Gastrocnemius medialis (tissue), 4 donors: Measurements from ENCODE around the gene ARSB. TPM values are rescaled to one million over a fixed set of nuclear protein-coding genes. Genes with fewer than 3 reads are reported as not detected.

Experiments
- ATAC-seq, 2 donors: fragments of 150-250 bp; one replicate each; pipeline ENCODE4 v1.9.1; 2016
- DNase-seq, 2 donors: peaks; one replicate each; pipeline ENCODE4 v3.0.0-alpha.2; 2019
- H3K27ac ChIP-seq, 4 donors: fragments of 200-600 bp; sonication (generic); 1 replicate in 1 of 4; 2 replicates in 3 of 4; pipeline ENCODE4 v1.5.1; 2016 to 2018; ENCODE audit warnings: mild to moderate bottlenecking in 2 of 4, moderate library complexity in 1 of 4
- H3K27me3 ChIP-seq, 3 donors: fragments of 200-600 bp; sonication (generic) in 2 of 3; 1 replicate in 1 of 3; 2 replicates in 2 of 3; pipeline versions ENCODE4 v1.5.1 to v1.6.0; 2016 to 2019; ENCODE audit warnings: mild to moderate bottlenecking in 1 of 3, moderate library complexity in 1 of 3
- H3K36me3 ChIP-seq, 2 donors: fragments of 200-600 bp; sonication (generic) in 1 of 2; one replicate each; pipeline ENCODE4 v1.5.1; 2017 to 2018
- H3K4me1 ChIP-seq, 2 donors: fragments of 200-600 bp; sonication (generic) in 1 of 2; one replicate each; pipeline ENCODE4 v1.5.1; 2016 to 2017; ENCODE audit warnings: mild to moderate bottlenecking in 2 of 2
- H3K4me3 ChIP-seq, 4 donors: fragments of 200-600 bp; sonication (generic) in 3 of 4; 1 replicate in 1 of 4; 2 replicates in 3 of 4; pipeline ENCODE4 v1.5.1; 2016 to 2019; ENCODE audit warnings: mild to moderate bottlenecking in 2 of 4
- H3K9me3 ChIP-seq, 3 donors: fragments of 200-600 bp; sonication (generic) in 2 of 3; 1 replicate in 1 of 3; 2 replicates in 2 of 3; pipeline ENCODE4 v1.5.1; 2016 to 2019
- CTCF ChIP-seq, 5 experiments: fragments of 450-650 bp in 3 of 5; fragments of 200-600 bp in 2 of 5; sonication (generic) in 2 of 5; IDR thresholded peaks in 4 of 5; conservative IDR thresholded peaks in 1 of 5; 1 replicate in 4 of 5; 2 replicates in 1 of 5; pipeline ENCODE4 v1.5.1; 2016 to 2019; ENCODE audit warnings: antibody characterized with exemption in 5 of 5, mild to moderate bottlenecking in 3 of 5, moderate library complexity in 3 of 5
- POLR2A ChIP-seq, 2 donors: fragments of 450-650 bp; IDR thresholded peaks; one replicate each; pipeline ENCODE4 v1.6.1; 2017; ENCODE audit warnings: antibody characterized with exemption in 2 of 2, mild to moderate bottlenecking in 2 of 2, moderate library complexity in 2 of 2
- in situ Hi-C, 4 donors: fragments of 200-750 bp; cut with MboI; loops; one replicate each; pipeline versions ENCODE4 v1.15.0 to v1.8.0; 2017; ENCODE audit warnings: low sequenced_read_pairs in 4 of 4
- intact Hi-C: fragments of 100-400 bp; cut with DNase I; formaldehyde crosslinking; loops from one replicate; pipeline ENCODE4 v1.15.1; 2023; ENCODE audit warnings: low total_unique reads
- total RNA-seq, 4 donors: library from RNA; depleted of rRNA; stranded (reverse); fragments of >200 nt; gene quantifications; one replicate each; pipeline versions ENCODE4 v1.1.0 to v1.2.3, GENCODE V29; 2016

ARSB gene
- 1 to 10 TPM; 3.2 to 8.3 (median 5.1) TPM for total RNA-seq

- Histone ChIP-seq H3K4me3 (peak within 1 kb of the TSS; percentile 68 to 91 (median 78)), H3K9me3 (no peaks in the 10 kb centered on the region), H3K36me3 (no peaks in the 10 kb centered on the region), H3K27me3 (no peaks in the 10 kb centered on the region), H3K4me1 (peaks cover 11 to 16% of the 10 kb centered on the region in 2 donors), H3K27ac (peak within 1 kb of the TSS; percentile 82 to 92 (median 88))
- intact Hi-C loops: loop anchor here (10.0 kb wide), 1 partner anchor 620 kb away; the partner anchor contains the start of gene SCAMP1
- ATAC-seq (peak; percentile 55 to 61), DNase-seq (peak; percentile 9 to 18)
- TF ChIP-seq CTCF (IDR thresholded peaks at IDR 0.05 in 4 of 5, conservative IDR thresholded peaks at IDR 0.05 in 1 of 5): no peak
- TF ChIP-seq POLR2A (IDR thresholded peaks at IDR 0.05): no peak
- in situ Hi-C loops: no loop called here
These were observed at the start of gene ARSB for GRCh38 chr5:78985116-78985724. Gene ARSB (minus strand): TSS chr5:78985310. CDS start chr5:78985248, 62 bp downstream.

DNA sequence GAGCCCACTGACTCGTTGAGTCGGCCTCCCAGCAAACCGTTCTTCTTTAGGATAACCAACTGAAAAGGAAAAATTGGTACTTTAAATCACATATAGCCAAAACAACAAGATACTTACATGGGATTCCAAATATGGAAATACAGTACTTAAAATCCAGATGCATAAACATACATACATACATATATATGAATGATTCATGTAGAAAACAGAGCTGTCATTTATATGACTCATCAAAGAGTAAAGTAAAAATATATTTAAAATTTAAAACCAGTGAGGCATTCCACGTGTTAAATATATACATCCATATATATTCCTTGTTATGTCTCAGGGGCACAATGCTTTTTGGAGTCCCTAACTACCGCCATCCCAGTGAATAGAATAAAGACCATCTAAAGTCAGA, 47.7 kb upstream of the ARSB start:
- Histone ChIP-seq H3K27ac (no peak overlapping the region), H3K9me3 (no peaks in the 10 kb centered on the region), H3K4me3 (no peak overlapping the region), H3K4me1 (no peaks in the 10 kb centered on the region), H3K27me3 (no peaks in the 10 kb centered on the region), H3K36me3 (no peaks in the 10 kb centered on the region)
- intact Hi-C loops (no loop called here), in situ Hi-C loops (loop anchor here in 1 of 4 donors (10.0 kb wide), 1 partner anchor 72 kb away; no protein-coding TSS in a partner anchor)
- no peak for DNase-seq
- ATAC-seq: no peak
- no peak for TF ChIP-seq CTCF (IDR thresholded peaks at IDR 0.05 in 4 of 5, conservative IDR thresholded peaks at IDR 0.05 in 1 of 5)
- no peak for TF ChIP-seq POLR2A (IDR thresholded peaks at IDR 0.05)

DNA sequence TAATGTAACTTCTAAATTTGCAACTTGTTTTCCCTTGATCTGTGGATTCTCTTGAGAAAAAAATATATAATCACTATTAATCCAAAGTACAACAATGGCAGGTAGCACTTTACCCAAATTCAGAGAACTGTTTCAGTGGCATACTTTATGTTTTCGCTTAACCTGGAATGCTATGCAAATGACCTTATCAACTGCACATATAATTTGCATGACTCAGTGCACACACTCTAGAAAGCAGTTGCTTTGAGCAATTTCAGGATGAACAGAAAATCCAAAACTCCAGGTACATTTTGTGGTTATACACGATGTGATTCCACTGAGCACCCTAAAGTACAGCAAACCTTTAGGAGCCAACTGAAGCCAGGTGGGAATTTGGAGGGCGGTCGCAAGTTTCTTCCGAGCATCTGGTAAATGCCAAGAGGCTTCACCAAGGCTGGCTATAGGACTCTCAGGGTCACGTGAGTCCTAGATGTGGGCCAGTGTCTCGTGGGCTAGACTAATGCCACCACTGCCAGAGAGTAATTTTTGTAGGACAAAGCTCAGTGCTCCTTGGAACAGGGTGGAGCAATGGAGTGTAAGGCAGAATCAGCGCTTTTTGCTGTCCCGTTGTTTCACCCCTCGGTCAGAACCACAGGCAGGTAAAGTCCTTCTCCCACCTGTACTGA, 47.1 kb upstream of the ARSB start:
- in situ Hi-C loops: loop anchor here in 1 of 4 donors (10.0 kb wide), 1 partner anchor 73 kb away; no protein-coding TSS in a partner anchor
- H3K4me3 ChIP-seq: no peak overlapping the region

GRCh38 chr5:79031485-79031867, 46.4 kb upstream of the ARSB start:
- DNase-seq (no peak), ATAC-seq (no peak)
- Histone ChIP-seq H3K27ac (no peak overlapping the region), H3K4me1 (no peaks in the 10 kb centered on the region), H3K4me3 (no peak overlapping the region), H3K36me3 (no peaks in the 10 kb centered on the region), H3K9me3 (no peaks in the 10 kb centered on the region), H3K27me3 (no peaks in the 10 kb centered on the region)
- intact Hi-C loops: no loop called here
- TF ChIP-seq POLR2A (IDR thresholded peaks at IDR 0.05) (no peak), CTCF (IDR thresholded peaks at IDR 0.05 in 4 of 5, conservative IDR thresholded peaks at IDR 0.05 in 1 of 5) (no peak)
- in situ Hi-C loops: loop anchor here in 1 of 4 donors (10.0 kb wide), 1 partner anchor 73 kb away; no protein-coding TSS in a partner anchor

More for the DNA sequence above, 47.1 kb upstream of the ARSB start:
- Histone ChIP-seq H3K4me1 (no peaks in the 10 kb centered on the region), H3K27ac (no peak overlapping the region), H3K27me3 (no peaks in the 10 kb centered on the region), H3K9me3 (no peaks in the 10 kb centered on the region), H3K36me3 (no peaks in the 10 kb centered on the region)
- ATAC-seq (no peak), DNase-seq (no peak)
- intact Hi-C loops: no loop called here
- no peak for TF ChIP-seq POLR2A (IDR thresholded peaks at IDR 0.05)
- no peak for TF ChIP-seq CTCF (IDR thresholded peaks at IDR 0.05 in 4 of 5, conservative IDR thresholded peaks at IDR 0.05 in 1 of 5)
